ENCODE measurements around the gene FAHD1. TPM values are rescaled to one million over a fixed set of nuclear protein-coding genes. Genes with fewer than 3 reads are reported as not detected.
"Not testable (repeated sequence)": the region's sequence is repeated elsewhere in the genome, so short reads cannot be mapped to it uniquely, and the experiment has no call there.

Gene FAHD1
- total RNA-seq, 2 experiments from 2014 or later, result 8.5 to 8.8 TPM

- DNase-seq, result no peak
- H3K36me3 Mint-ChIP-seq, result peaks cover 5% of the 10 kb centered on the region
- ChIA-PET POLR2A (no interaction called here), CTCF (no interaction called here)
- no peaks in the 10 kb centered on the region for H3K9me3 Mint-ChIP-seq
- intact Hi-C loops (cut with micrococcal nuclease), result no loop called here
- H3K27ac Mint-ChIP-seq, result no peak overlapping the region
- H3K27me3 Mint-ChIP-seq, result no peaks in the 10 kb centered on the region
- no peaks in the 10 kb centered on the region for H3K4me1 Mint-ChIP-seq (ENCODE audit: low read depth)
- H3K4me3 Mint-ChIP-seq, result no peak overlapping the region
Measured at GRCh38 chr16:1791256-1791942, 35.6 kb upstream of the FAHD1 start.

DNA sequence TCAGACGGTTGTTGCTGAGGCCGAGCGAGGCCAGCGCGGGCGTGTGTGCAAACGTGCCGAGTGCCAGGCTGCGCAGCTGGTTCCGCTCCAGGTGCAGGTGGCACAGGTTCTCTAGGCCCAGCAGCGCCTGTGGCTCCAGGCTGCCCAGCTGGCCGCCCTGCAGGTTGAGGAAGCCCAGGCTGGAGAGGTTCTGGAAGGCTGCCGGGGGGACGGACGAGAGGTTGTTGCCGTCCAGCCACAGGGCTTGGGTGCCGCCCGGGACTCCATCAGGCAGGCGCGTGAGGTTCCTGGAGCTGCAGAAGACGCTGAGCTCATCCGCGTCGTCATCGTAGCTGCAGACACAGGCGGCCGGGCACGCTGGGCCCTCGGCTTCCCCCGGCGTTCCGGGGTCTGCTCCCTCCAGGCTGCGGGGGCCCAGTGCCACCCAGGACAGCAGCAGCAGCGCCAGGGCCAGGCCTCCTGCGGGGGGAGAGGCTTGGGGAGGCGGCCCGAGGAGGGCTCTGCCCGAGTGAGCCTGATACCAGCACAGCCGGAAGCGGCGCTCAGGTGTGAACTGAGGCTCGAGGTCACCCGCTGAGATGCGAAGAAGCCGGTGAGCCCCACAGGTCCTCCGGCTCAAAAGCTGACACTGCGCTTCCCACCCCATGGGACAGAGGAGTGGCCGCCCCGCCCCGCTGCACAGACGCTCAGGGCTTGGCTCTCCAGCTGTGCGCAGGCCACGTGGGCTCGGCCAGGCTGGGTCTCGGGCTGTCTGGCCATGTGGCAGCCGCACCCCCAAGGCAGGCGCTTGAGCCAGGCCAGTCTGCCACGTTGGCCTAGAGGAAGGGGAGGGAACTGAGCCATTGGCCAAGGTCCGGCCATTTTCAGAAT lies 34.8 kb upstream of the FAHD1 start:
- no peak for DNase-seq
- no peaks in the 10 kb centered on the region for H3K27me3 Mint-ChIP-seq
- CTCF ChIA-PET, result no interaction called here

DNA sequence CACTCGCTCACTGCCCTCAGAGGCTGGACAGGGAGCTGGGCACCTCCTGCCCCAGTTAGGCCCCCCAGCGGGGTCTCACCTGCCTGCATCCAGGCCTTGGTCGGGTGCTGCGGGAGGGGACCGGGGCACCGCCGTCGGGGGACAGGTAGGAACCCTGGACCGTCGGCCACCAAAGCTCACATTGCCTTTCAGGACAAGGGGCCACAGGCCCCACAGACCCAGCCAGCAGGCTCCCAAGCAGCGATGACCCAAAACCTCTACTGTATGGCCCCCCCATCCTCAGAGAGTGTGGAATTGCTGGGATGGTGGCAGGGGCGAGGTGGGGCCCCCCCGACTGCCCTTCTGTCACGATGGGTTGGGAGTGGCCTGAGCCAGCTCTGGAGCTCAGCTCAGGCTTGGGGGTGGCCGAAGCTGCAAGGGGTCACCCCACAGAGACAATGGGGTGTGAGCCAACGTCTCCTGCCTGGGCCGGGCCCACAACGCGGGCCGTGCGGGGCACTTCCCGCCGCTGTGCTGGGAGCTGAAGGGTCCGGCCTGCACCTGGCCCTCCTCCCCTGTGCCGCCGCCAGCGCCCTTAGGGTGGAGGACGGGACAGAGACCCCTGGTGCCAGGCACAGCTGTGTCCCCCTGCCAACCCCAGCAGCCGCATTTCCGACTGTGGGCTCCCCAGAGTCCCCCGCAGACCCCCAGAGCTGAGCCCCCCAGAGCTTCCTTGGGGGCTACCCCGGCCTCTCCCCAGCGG lies 34.0 kb upstream of the FAHD1 start:
- Mint-ChIP-seq H3K4me1 (ENCODE audit: low read depth) (no peaks in the 10 kb centered on the region), H3K27ac (no peak overlapping the region), H3K9me3 (peaks cover 7% of the 10 kb centered on the region), H3K36me3 (peaks cover 7% of the 10 kb centered on the region), H3K27me3 (no peaks in the 10 kb centered on the region), H3K4me3 (no peak overlapping the region)
- intact Hi-C loops (cut with micrococcal nuclease), result no loop called here
- ChIA-PET POLR2A (interaction anchor here (0.6 to 1.2 kb wide), 2 partner anchors 13 to 223 kb away, joined by 3 read pairs; no protein-coding TSS in a partner anchor), CTCF (no interaction called here)
- no peak for DNase-seq

More for the DNA sequence above, 34.8 kb upstream of the FAHD1 start:
- Mint-ChIP-seq H3K36me3 (peaks cover 6% of the 10 kb centered on the region), H3K9me3 (peaks cover 2% of the 10 kb centered on the region), H3K27ac (no peak overlapping the region), H3K4me3 (no peak overlapping the region), H3K4me1 (ENCODE audit: low read depth) (no peaks in the 10 kb centered on the region)
- intact Hi-C loops (cut with micrococcal nuclease), result no loop called here
- POLR2A ChIA-PET, result interaction anchor here (0.6 to 1.2 kb wide), 2 partner anchors 12 to 224 kb away, joined by 3 read pairs; no protein-coding TSS in a partner anchor

DNA sequence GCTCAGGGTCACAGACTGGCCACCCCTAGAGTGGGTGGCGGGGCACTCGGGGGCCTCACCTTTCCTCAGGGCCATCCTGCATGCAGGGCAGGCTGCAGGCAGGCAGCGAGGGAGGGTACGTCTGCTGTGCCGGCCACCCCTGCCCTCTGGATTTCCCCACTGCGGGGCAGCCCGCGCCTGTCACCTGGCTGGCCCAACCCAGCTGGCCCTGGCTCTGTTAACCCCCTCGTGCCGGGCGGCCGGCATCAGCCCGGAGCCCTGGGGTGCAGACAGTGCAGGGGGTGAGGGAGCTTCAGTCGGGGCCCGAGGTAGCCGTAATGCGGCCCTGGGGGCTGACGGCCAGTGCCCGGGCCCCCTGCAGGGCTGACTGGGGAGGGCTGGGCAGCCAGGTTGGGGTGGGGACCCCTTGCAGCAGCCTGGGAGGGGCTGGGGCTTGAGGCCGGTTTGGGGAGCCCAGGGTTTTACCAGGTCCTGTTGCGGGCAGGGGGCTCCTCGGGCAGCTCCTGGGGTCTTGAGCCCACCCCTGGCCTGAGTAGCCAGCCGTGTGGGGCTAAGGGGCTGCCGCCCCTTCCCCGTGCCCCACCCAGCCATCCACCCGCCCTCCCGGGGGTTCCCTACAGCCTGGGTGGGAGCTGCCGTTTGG lies 33.3 kb upstream of the FAHD1 start, which contains the start of gene IGFALS:
Gene IGFALS (minus strand): TSS at position 128 of the 643 bp plus-strand sequence. CDS start 53 bp downstream, at position 75.
- intact Hi-C loops (cut with micrococcal nuclease), result no loop called here
- Mint-ChIP-seq H3K27ac (no peak within 1 kb of the TSS), H3K4me3 (no peak within 1 kb of the TSS), H3K9me3 (peaks cover 8% of the 10 kb centered on the region), H3K4me1 (ENCODE audit: low read depth) (no peaks in the 10 kb centered on the region), H3K36me3 (peaks cover 7% of the 10 kb centered on the region), H3K27me3 (no peaks in the 10 kb centered on the region)
- ChIA-PET CTCF (no interaction called here), POLR2A (interaction anchor here (1.2 kb wide), 1 partner anchor 13 kb away, joined by 3 read pairs; no protein-coding TSS in a partner anchor)
- no peak for DNase-seq

DNA sequence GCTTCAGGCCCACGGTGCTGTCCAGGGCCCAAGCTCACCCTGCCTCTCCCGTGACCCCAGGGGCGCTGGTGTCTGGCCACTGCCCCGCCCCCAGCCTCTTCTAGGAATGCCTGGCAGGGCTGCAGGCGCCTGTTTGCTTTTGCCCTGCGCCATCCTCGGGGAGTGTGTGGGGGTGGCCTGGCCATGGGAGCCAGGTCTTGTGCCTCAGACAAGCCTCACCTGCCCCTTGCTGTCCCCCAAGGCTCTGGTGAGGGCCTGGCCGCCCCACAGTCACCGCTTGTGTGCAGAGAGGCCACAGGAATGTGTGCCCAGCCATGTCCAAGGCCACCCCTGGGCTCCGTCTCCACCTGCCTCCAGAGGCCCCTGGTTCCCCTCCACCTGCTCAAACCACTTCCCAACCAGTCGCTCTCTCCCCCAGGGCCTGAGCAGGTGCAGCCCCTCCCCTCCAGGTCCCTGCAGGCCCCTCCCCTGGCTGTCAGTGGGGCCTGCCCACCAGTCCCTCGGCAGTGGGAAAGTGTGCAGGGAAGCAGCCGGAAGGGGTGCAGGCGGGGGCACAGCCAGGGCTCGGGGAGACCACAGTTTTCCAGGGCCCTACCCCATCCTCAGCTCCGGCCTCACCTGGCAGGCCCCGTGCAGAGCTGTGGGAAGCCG lies 32.7 kb upstream of the FAHD1 start:
- DNase-seq, result no peak
- Mint-ChIP-seq H3K9me3 (peaks cover 15% of the 10 kb centered on the region), H3K4me1 (ENCODE audit: low read depth) (no peaks in the 10 kb centered on the region), H3K27ac (no peak overlapping the region), H3K4me3 (no peak overlapping the region), H3K36me3 (peaks cover 4% of the 10 kb centered on the region), H3K27me3 (no peaks in the 10 kb centered on the region)
- POLR2A ChIA-PET, result no interaction called here
- intact Hi-C loops (cut with micrococcal nuclease), result no loop called here
- CTCF ChIA-PET, result no interaction called here

DNA sequence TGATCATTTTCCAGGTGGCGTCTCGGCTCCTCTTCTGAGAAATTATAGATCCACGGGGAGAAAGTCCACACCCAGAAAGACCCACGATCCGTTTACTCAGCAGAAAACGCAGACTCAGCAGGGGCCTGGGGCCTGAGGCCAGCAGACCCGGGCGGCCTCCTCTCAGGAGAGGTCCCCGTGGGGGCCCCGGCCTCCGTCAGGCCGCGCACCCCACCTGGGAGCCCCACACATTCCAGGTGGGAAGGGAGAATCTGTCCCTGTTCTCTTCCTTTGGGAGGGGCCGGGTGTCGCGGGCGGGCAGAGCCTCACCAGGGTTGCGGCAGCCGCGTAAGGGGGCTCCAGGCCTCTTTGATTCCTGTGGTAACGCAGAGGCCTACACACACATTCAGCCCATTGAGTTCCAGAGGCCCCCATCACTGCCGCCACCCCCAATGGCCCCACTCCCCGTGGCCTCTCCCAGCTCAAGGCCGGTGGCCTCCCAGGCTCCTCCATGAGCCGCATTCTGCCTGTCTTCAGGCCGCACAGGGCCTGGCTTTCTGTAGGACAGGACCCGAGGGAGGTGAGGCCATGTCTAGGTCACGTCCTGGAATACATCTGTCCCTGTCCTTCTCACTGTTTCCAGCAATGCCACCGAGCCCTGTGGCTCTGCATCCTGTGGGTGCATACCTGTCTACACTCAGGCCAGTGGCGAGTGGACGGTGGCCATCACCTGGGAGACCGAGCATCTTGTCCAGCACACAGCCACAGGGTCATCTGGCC lies 31.9 kb upstream of the FAHD1 start:
- ChIA-PET CTCF (no interaction called here), POLR2A (no interaction called here)
- Mint-ChIP-seq H3K9me3 (peaks cover 22% of the 10 kb centered on the region), H3K4me3 (no peak overlapping the region), H3K27ac (no peak overlapping the region), H3K36me3 (peaks cover 5% of the 10 kb centered on the region), H3K27me3 (no peaks in the 10 kb centered on the region), H3K4me1 (ENCODE audit: low read depth) (no peaks in the 10 kb centered on the region)
- intact Hi-C loops (cut with micrococcal nuclease), result no loop called here
- no peak for DNase-seq

- H3K4me1 Mint-ChIP-seq (ENCODE audit: low read depth); DNase-seq; intact Hi-C loops (cut with micrococcal nuclease); POLR2A ChIA-PET; H3K36me3 Mint-ChIP-seq; H3K27ac Mint-ChIP-seq; H3K4me3 Mint-ChIP-seq; H3K27me3 Mint-ChIP-seq: not testable (repeated sequence)
- CTCF ChIA-PET, result interaction anchor here (1.3 kb wide), 1 partner anchor 25 kb away, joined by 3 read pairs; no protein-coding TSS in a partner anchor
- peaks cover 25% of the 10 kb centered on the region for H3K9me3 Mint-ChIP-seq
Measured at GRCh38 chr16:1799263-1799662, 27.7 kb upstream of the FAHD1 start.

- Mint-ChIP-seq H3K4me1 (ENCODE audit: low read depth) (no peaks in the 10 kb centered on the region), H3K27me3 (no peaks in the 10 kb centered on the region), H3K36me3 (peaks cover 6% of the 10 kb centered on the region), H3K4me3 (no peak overlapping the region), H3K27ac (no peak overlapping the region), H3K9me3 (peaks cover 25% of the 10 kb centered on the region)
- no peak for DNase-seq
- intact Hi-C loops (cut with micrococcal nuclease), result no loop called here
- ChIA-PET CTCF (interaction anchor here (1.3 kb wide), 1 partner anchor 27 kb away, joined by 3 read pairs; no protein-coding TSS in a partner anchor), POLR2A (no interaction called here)
Measured at GRCh38 chr16:1800701-1801100, 26.3 kb upstream of the FAHD1 start.

DNA sequence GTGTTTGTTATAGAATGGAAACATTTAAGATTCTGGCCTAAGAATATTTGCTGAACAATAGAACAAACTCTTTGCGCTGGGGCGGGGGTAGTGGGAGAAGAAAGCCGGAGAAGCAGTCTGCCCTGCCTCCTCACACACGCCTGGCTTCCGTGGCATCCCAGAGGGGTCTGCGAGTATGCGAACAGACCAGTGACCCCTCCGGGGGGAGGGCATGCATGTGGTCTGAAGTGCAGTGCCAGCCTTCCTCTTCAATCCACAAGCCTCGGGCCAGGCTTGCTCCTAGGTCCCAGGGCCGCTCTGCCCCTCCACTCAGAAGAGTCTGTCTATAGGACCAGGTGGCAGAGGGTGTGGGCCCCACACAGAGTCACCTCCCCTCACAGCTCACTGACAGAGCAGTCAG lies 19.4 kb upstream of the FAHD1 start:
- no peak for DNase-seq
- H3K27ac Mint-ChIP-seq, result no peak overlapping the region
- peaks cover 3% of the 10 kb centered on the region for H3K9me3 Mint-ChIP-seq
- peaks cover 18% of the 10 kb centered on the region for H3K36me3 Mint-ChIP-seq
- H3K27me3 Mint-ChIP-seq, result no peaks in the 10 kb centered on the region
- intact Hi-C loops (cut with micrococcal nuclease), result no loop called here
- H3K4me3 Mint-ChIP-seq, result no peak overlapping the region
- POLR2A ChIA-PET, result no interaction called here
- H3K4me1 Mint-ChIP-seq (ENCODE audit: low read depth), result peaks cover under 1% of the 10 kb centered on the region
- CTCF ChIA-PET, result no interaction called here

- no peaks in the 10 kb centered on the region for H3K27me3 Mint-ChIP-seq
- intact Hi-C loops (cut with micrococcal nuclease), result no loop called here
- H3K4me3 Mint-ChIP-seq, result no peak overlapping the region
- POLR2A ChIA-PET, result no interaction called here
- peaks cover 3% of the 10 kb centered on the region for H3K9me3 Mint-ChIP-seq
- peaks cover 19% of the 10 kb centered on the region for H3K36me3 Mint-ChIP-seq
- no peak for DNase-seq
- H3K4me1 Mint-ChIP-seq (ENCODE audit: low read depth), result peaks cover 8% of the 10 kb centered on the region
- H3K27ac Mint-ChIP-seq, result no peak overlapping the region
- CTCF ChIA-PET, result no interaction called here
Measured at GRCh38 chr16:1808691-1809090, 18.3 kb upstream of the FAHD1 start.

GRCh38 chr16:1809281-1809801 lies 17.7 kb upstream of the FAHD1 start:
- peaks cover 8% of the 10 kb centered on the region for H3K4me1 Mint-ChIP-seq (ENCODE audit: low read depth)
- intact Hi-C loops (cut with micrococcal nuclease), result no loop called here
- CTCF ChIA-PET, result no interaction called here

More at GRCh38 chr16:1809281-1809801, 17.7 kb upstream of the FAHD1 start:
- POLR2A ChIA-PET, result no interaction called here
- no peak overlapping the region for H3K4me3 Mint-ChIP-seq
- H3K36me3 Mint-ChIP-seq, result peaks cover 19% of the 10 kb centered on the region
- no peak overlapping the region for H3K27ac Mint-ChIP-seq
- DNase-seq, result no peak
- no peaks in the 10 kb centered on the region for H3K27me3 Mint-ChIP-seq
- H3K9me3 Mint-ChIP-seq, result peaks cover 3% of the 10 kb centered on the region
